HG03139 (cell line): Measurements from ENCODE around the gene CRLF3.
A peak's percentile ranks its signal among the peaks of the same experiment; 100 is the strongest.
"Not testable (repeated sequence)": the region's sequence is repeated elsewhere in the genome, so short reads cannot be mapped to it uniquely, and the experiment has no call there.

Source experiments
- ATAC-seq: cut with Tn5 transposase; IDR thresholded peaks from one replicate; pipeline ENCODE4 v1.9.1; 2021; ENCODE audit not compliant: unreplicated experiment

CRLF3 gene

DNA sequence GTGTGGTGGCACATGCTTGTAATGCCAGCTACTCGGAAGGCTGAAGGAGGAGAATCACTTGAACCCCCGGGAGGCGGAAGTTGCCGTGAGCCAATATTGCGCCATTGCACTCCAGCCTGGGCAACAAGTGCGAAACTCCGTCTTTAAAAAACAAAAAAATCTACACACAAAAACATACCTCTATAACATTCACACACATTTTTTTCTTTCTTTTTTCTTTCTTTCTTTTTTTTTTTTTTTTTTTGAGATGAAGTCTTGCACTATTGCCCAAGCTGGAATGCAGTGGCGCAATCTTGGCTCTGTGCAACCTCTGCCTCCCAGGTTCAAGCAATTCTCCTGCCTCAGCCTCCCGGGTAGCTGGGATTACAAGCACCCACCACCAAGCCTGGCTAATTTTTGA is 9.6 kb downstream of the CRLF3 start:
- ATAC-seq: not testable (repeated sequence)

DNA sequence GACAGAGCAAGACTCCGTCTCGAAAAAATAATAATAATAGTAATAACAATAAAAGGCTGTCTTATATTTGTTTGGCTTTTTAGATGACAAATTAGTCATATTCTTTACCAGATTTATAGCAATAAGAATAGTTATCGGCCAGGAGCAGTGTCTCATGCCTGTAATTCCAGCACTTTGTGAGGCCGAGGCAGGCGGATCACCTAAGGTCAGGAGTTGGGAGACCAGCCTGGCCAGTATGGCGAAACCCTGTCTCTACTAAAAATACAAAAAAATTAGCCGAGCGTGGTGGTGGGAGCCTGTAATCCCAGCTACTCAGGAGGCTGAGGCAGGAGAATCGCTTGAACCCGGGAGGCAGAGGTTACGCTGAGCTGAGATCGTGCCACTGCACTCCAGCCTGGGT is 10.3 kb downstream of the CRLF3 start:
- ATAC-seq: not testable (repeated sequence)

GRCh38 chr17:30812218-30813177 is 12.0 kb downstream of the CRLF3 start:
- ATAC-seq: no peak

GRCh38 chr17:30809867-30810266 is 14.6 kb downstream of the CRLF3 start:
- ATAC-seq: no peak

GRCh38 chr17:30808785-30809286 is 15.7 kb downstream of the CRLF3 start:
- ATAC-seq: peak; percentile 79

DNA sequence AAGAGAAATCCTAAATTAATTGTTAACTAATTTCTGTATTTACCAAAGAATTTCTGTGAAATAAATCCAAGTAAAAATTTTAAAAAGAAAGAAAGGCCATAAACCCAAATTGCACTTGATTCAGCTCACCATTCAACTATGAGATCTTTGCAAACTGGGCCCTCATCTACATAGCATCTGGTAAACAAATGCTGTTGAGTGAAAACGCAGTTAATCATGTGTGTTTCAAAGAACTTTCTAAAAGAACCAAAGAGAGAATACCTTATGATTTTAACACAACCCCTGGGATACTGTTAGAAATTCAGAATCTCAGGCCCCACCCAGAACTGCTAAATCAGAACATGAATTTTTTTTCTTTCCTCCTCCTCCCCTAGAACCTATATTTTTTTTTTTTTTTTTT is 16.6 kb downstream of the CRLF3 start:
- no peak for ATAC-seq

DNA sequence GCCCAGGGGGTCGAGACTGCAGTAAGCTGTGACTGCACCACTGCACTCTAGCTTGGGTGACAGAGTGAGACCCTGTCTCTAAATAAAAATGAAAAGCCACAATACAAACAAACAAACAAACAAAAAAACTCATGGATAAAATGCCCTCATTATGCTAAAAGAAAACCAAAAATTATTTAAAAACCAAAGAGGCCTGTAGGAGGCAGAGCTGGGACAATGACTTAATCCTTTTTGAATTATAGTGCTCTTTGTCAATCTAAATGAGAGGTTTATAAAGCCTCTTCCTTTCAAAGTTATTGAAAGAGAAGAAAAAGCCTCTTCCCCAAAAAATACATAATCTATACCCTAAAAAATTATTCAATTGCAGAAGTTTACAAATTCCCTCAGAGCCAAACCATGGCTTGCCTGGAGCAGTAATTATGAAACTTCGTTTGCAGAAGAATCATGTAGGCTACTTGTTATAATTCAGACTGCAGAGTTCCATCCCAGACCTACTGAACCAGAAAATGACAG is 18.5 kb downstream of the CRLF3 start:
- no peak for ATAC-seq

DNA sequence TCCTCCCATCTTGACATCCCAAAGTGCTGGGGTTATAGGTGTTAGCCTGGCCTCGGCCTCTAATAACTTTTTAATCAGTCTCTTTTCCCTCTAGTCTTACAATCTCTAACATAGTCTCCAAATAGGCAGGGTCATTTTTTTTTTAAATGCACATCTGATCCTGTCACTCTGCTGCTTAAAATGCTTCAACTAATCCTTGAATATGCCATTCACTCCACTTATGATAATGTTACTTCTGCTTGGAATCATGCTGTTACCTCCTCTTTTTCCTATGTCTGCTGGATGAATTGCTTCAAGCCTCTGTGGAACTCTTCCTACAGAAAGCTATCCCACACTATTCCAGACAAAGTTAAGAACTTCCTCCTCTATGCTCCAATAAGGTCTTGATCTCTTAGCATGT is 22.8 kb downstream of the CRLF3 start:
- ATAC-seq: no peak

DNA sequence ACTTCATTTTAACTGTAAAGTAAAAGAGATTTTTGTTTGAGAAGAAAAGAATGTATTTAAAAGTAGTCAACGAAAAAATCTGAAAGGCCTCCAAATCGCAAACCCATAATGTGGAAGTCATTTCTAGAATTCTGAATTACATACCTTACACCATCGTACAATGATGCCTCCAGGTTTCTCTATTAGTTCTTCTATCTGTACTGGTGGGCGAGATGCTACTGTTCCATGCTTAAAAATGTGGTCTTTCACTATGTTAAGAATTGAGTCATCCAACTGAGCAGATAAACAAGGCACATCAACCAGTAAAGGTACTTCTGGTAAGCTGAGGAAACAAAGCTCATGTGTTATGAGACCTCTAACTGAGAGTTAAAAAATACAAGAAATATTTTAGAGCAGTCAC is 28.5 kb downstream of the CRLF3 start:
- no peak for ATAC-seq

GRCh38 chr17:30794372-30794771 is 30.1 kb downstream of the CRLF3 start:
- ATAC-seq: no peak

- ATAC-seq: no peak
These were observed 31.1 kb downstream of the CRLF3 start for GRCh38 chr17:30793282-30793977.

DNA sequence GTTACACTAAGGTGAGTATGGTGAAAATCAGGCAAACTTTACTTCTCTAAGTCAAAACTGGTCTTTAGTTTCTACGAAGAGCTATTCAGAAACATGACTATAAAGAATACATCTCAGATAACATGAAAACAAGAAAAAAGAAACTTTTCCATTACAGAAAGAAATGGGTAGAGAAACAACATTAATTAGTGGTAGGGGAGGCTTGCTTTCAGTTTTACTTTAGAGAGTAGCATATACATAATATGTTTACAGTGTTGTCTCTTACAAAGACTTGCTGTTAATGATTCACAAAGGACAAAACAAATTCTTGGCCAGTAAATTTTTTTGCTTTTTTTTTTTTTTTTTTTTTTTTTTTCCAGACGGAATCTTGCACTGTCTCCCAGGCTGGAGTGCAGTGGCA is 34.2 kb downstream of the CRLF3 start:
- ATAC-seq: no peak

GRCh38 chr17:30788918-30789317 is 35.6 kb downstream of the CRLF3 start:
- ATAC-seq: no peak

GRCh38 chr17:30782206-30782605 is 42.3 kb downstream of the CRLF3 start:
- no peak for ATAC-seq

DNA sequence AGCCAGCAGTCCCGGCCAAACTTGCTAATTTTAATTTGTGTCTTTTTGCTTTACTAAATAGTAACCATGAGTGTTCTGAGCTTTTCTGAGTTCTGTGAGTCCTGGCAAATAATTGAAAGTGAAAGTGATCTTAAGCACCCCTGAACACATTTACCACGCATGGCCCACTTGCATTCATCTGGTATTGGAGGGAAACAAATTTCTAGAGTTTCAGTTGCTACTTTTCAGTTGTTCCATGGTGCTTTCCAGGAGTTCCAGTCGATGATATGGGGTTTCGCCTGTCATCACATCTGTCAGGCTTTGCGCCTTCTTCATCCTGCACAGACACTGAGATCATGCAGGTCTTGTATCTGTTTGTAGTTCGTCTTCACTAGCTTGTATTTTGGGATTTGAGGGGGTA is 44.1 kb downstream of the CRLF3 start:
- ATAC-seq: no peak

- not testable (repeated sequence) for ATAC-seq
These were observed 55.7 kb downstream of the CRLF3 start for GRCh38 chr17:30768771-30769170.

DNA sequence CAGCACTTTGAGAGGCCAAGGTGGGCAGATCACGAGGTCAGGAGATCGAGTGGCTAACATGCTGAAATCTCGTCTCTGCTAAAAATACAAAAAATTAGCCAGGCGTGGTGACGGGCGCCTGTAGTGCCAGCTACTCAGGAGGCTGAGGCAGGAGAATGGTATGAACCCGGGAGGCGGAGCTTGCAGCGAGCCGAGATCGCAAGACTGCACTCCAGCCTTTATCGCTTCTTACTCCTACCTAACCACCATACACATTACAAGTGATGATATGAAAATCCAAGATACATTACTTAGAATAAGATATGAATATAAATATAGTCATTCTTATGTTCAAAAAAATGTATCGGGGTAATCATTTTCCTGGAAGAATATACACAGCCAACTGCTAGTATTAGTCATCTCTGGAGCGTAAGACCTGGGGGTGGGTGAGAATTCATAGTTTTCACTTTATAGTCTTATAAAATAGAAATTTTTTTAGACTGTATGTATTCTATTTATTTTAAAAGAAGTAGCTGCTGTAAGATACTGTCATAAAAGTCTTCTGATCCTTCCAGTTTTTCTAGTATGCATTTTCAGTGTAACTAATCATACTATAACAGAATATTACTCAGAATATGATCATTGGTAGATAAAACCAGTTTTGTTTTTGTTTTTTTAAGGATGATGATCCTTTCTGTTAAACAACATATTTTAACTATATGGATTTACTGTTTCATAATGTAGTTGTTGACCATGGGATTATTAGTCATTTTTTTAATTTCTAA is 56.7 kb downstream of the CRLF3 start:
- not testable (repeated sequence) for ATAC-seq

- no peak for ATAC-seq
These were observed 63.4 kb downstream of the CRLF3 start for GRCh38 chr17:30761060-30761459.

- ATAC-seq: not testable (repeated sequence)
These were observed 71.2 kb downstream of the CRLF3 start for GRCh38 chr17:30753291-30753690.

DNA sequence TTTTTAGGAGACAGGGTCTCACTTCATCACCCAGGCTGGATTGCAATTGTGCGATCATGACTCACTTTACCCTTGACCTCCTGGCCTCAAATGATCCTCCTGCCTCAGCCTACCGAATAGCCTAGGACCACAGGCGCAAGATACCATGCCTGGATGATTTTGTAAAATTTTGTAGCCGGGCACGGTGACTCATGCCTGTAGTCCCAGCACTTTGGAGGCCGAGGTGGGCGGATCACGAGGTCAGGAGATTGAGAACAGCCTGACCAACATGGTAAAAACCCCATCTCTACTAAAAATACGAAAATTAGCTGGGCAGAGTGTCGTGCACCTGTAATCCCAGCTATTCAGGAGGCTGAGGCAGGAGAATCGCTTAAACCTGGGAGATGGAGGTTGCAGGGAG is 73.5 kb downstream of the CRLF3 start:
- not testable (repeated sequence) for ATAC-seq

DNA sequence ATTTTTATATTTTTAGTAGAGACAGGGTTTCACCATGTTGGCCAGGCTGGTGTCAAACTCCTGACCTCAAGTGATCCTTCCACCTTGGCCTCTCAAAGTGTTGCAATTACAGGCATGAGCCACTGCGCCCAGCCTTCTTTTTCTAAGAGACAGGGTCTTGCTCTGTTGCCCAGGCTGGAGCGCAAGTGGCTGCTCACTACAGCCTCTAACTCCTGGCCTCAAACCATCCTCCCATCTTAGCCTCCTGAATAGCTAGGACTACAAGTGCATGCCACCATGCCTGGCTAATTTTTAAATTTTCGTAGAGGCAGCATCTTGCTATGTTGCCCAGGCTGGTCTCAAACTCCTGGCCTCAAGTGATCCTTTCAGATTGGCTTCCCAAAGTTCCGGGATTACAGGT is 76.9 kb downstream of the CRLF3 start:
- not testable (repeated sequence) for ATAC-seq
